ENCODE data around the gene PCDHA6.

DNA sequence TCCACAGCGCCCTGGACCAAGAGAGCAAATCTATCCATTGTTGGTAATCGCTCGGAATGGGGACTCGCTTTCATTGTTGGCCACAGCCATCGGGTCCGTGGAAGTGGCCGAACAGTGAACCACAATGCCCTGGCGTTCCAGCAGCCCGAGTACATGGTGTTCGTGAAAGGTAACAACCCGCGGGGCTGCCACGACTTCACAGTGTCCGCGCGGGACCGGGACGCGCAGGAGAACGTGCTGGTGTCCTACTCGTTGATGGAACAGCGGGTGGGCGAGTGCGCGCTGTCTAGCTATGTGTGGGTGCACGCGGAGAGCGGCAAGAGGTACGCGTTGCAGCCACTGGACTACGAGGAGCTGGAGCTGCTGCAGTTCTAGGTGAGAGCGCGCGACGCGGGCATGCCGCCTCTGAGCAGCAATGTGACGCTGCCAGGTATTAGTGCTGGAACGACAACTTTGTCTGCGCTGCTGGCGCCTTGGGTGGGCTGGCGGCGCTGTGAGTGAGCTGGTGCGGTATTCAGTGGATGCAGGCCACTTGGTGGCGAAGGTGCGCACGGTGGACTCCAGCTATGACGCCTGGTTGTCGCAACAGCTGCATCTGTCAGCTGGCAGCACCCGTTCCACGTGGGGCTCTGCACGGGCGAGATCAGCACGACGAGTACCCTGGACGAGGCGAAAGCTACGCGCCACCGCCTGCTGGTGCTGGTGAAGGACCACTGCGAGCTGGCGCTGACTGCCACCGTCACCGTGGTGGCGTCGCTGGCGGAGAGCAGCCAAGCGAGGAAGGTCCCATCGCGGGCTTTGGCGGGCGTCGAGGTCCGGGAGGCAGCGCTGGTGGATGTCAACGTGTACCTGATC, 34.9 kb downstream of the PCDHA6 start:
- TF ChIP-seq, protein P1, sequence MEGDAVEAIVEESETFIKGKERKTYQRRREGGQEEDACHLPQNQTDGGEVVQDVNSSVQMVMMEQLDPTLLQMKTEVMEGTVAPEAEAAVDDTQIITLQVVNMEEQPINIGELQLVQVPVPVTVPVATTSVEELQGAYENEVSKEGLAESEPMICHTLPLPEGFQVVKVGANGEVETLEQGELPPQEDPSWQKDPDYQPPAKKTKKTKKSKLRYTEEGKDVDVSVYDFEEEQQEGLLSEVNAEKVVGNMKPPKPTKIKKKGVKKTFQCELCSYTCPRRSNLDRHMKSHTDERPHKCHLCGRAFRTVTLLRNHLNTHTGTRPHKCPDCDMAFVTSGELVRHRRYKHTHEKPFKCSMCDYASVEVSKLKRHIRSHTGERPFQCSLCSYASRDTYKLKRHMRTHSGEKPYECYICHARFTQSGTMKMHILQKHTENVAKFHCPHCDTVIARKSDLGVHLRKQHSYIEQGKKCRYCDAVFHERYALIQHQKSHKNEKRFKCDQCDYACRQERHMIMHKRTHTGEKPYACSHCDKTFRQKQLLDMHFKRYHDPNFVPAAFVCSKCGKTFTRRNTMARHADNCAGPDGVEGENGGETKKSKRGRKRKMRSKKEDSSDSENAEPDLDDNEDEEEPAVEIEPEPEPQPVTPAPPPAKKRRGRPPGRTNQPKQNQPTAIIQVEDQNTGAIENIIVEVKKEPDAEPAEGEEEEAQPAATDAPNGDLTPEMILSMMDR (IDR thresholded peaks at IDR 0.05): no peak
- no peak for TF ChIP-seq POLR2A (IDR thresholded peaks at IDR 0.05)

Data from esophagus squamous epithelium (tissue), 4 donors.